HG03139 (cell line): Measurements from ENCODE around the gene KCNMA1.

ENCODE experiments used
- ATAC-seq: cut with Tn5 transposase; IDR thresholded peaks from one replicate; pipeline ENCODE4 v1.9.1; 2021; ENCODE audit not compliant: unreplicated experiment

Gene KCNMA1

GRCh38 chr10:77139252-77140160 is 498.1 kb downstream of the KCNMA1 start:
- ATAC-seq, result no peak

GRCh38 chr10:77138541-77138940 is 499.1 kb downstream of the KCNMA1 start:
- ATAC-seq, result no peak

GRCh38 chr10:77135555-77135954 is 502.1 kb downstream of the KCNMA1 start:
- ATAC-seq, result no peak

GRCh38 chr10:77131214-77131613 is 506.4 kb downstream of the KCNMA1 start:
- ATAC-seq, result no peak

GRCh38 chr10:77127243-77127642 is 510.4 kb downstream of the KCNMA1 start:
- no peak for ATAC-seq

GRCh38 chr10:77125231-77125630 is 512.4 kb downstream of the KCNMA1 start:
- ATAC-seq, result no peak

GRCh38 chr10:77123330-77123729 is 514.3 kb downstream of the KCNMA1 start:
- no peak for ATAC-seq

GRCh38 chr10:77121829-77122228 is 515.8 kb downstream of the KCNMA1 start:
- no peak for ATAC-seq

- ATAC-seq, result no peak
These were observed 516.8 kb downstream of the KCNMA1 start for GRCh38 chr10:77120666-77121376.

- no peak for ATAC-seq
These were observed 517.6 kb downstream of the KCNMA1 start for GRCh38 chr10:77120012-77120411.

- ATAC-seq, result no peak
These were observed 518.9 kb downstream of the KCNMA1 start for GRCh38 chr10:77118603-77119282.

GRCh38 chr10:77117501-77117900 is 520.1 kb downstream of the KCNMA1 start:
- no peak for ATAC-seq

GRCh38 chr10:77116904-77117303 is 520.7 kb downstream of the KCNMA1 start:
- no peak for ATAC-seq

GRCh38 chr10:77114181-77114821 is 523.3 kb downstream of the KCNMA1 start:
- ATAC-seq, result no peak

GRCh38 chr10:77111611-77112550 is 525.7 kb downstream of the KCNMA1 start:
- ATAC-seq, result no peak

GRCh38 chr10:77110757-77111156 is 526.9 kb downstream of the KCNMA1 start:
- ATAC-seq, result no peak

- ATAC-seq, result no peak
These were observed 528.1 kb downstream of the KCNMA1 start for GRCh38 chr10:77109351-77109994.

- ATAC-seq, result no peak
These were observed 530.9 kb downstream of the KCNMA1 start for GRCh38 chr10:77106676-77107075.

GRCh38 chr10:77105761-77106221 is 531.8 kb downstream of the KCNMA1 start:
- ATAC-seq, result no peak
